ENCODE measurements around the gene AFAP1.

AFAP1 gene

DNA sequence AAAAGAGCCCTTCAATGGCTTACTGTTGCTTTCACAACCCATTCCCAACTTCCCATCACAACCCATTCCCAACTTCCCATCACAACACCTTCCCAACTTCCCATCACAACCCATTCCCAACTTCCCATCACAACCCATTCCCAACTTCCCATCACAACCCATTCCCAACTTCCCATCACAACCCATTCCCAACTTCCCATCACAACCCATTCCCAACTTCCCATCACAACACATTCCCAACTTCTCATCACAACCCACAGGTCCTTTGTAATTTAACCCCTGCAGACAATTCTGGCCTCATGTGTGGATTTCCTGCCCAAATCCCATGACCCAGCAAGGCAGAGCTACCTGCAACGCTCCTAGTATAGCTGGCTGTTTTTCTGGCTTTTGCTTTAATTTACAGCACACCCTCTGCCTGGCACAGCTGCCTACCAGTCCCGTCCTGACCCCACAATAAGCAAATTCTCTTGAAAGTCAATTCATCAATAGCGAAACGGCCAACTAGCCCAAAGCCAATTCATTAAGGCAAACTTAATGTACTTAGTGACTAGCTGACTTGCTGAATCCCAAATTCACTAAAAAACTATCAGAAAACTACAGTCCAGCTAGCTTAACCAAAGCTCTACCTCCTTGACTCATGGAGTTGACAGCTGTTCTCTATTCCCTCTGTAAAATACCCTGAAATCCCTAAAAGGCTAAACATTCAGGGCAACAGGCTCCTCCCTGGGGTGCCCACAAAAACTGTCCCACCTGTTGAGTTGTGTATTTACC, 75.6 kb downstream of the AFAP1 start:
- no peak for DNase-seq (ENCODE audit: low spot score)

DNA sequence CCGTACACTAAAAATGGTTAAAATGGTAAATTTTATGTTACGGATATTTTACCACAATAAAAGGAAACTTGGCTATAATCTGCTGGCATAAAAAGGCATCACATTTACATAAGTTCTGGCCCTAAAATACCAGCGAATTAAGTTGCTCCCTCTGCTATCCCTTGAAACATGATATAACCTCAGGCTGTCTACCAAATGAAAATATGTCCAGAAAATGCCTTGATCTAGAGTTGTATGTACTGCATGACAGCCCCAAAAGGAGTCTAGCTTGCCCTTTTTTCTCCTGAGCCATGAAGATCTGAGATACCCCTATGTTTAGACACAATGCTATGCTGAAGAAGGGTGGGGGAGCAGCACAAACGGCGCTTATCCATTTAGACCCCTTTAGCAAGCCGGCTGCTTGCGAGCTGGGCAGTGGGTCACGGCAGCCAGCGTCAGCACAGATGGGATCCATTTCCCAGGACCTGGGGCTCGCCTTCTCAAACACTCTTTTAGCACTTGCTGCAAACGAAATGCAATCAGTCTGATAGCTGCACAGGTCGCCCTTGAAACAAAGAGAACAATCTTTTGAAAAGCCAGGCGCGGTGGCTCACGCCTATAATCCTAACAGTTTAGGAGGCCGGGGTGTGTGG, 77.0 kb downstream of the AFAP1 start:
- no peak for DNase-seq (ENCODE audit: low spot score)

DNA sequence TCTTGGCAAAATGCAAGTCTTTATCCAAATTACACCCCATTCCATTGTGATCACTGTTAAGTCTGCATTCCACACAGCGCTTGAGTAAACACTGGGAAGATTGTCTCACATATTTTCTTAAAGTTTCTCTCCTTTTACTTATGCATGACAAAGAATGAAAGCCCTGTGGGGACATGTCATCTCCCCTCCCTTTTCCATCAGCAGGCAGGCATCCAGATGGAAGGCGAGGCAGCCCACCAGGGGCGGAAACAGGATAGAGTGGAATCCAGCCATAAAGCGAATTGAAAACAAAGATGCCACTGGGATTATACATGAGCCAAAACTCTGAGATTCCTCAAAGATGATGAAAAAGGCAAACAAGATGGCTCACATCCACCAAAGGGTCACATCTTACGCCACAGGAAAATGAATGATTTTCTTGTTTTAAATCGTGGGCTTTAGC, 78.2 kb downstream of the AFAP1 start:
- peak; percentile 3 for DNase-seq (ENCODE audit: low spot score)

DNA sequence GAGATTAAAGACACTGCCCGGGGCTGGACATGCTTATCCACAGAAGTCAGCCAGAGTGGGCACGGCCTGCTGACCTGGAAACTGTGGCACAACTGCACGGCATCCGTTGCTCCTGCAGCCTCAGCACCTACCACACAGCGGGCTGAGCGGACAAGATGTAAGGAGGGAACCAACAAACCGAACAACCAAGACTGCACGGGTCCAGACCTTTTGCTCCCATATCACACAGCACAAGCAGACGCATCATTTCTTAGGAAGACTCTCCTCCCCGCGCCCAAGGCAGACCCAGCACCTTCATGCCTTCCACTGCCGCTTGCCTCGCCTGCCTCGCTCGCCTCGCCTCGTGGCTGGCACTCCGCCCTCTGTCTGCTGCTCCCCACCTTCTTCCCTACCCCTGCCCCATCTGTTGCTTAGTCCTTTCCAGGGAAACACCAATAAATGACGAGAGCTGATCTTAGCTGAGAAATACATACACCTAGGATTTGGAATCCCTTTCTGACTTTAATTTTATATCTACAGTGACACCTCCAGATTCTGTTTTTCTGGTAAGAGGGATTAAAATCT, 79.0 kb downstream of the AFAP1 start:
- no peak for DNase-seq (ENCODE audit: low spot score)

DNA sequence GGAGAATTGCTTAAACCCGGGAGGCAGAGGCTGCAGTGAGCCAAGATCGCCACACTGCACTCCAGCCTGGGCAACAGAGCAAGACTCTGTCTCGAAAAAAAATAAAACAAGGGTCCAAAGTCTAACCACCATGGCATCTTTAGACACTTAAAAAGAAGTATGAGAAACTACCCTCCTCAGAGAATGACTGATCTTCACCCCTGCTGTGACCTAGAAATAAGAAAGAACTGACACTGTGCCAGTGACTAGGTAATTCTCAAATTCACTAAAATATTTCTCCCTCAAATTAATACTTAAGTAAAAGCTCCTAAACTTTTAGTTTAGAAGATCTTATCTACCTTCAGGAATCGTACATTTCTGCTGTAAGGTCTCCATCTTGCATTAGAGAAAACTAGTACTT, 80.3 kb downstream of the AFAP1 start:
- DNase-seq (ENCODE audit: low spot score), result no peak

DNA sequence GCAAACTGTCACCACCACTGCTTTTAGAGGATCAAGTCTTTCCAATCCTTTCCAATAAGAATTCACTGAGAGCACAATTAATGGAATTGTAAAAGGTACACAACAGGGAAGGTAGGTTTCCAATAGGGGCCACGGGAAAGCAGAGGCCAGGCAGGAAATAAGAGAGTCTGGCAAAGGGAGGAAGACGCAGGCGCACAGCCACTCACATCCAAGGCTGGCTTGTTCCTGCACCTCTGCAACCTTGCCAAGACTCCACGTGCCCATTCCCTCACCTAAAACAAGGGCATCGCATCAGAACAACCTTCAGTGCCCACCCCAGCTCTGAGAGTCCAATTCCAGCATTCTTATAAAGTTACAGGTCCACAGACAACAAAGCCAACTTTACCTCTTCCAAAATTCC, 81.2 kb downstream of the AFAP1 start:
- DNase-seq (ENCODE audit: low spot score), result no peak

DNA sequence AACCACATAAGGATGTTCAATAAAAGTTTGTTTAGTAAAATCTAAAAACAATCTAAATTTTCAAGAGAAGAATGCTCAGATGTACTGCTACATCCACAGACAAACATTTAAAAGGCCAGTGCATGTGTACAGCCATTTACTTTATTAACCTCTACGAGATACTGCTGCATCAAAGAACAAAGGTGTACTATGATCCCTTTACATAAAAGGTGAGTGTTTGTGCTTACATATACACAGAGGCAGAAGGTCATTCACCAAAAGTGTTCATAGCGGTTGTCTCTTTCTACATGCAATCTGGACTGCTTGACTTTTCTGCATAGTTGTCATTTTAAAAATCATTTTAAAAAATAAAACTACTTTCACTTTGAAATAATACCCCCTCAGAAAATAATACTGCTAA, 81.7 kb downstream of the AFAP1 start:
- no peak for DNase-seq (ENCODE audit: low spot score)

DNA sequence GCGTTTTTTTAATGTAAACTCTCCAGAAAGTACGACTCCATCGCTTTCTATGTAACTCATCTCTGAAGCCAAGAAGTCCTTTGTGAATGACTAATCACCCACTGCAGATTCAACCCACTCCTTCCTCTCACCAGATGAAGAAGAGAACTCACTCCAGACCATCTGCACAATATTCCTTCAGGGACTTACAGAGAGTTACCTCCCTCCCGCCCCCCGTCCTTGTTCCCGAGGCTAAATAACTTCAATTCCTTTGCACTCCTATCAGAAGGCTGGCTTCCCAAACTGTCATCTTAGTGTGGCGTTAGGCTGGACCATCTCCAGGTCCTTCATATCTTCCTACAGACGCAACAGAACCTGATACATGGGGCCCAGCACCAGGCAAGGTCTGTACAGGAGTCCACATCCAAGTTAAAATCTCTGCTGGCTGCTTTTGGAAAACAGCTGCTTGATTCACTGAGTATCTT, 82.4 kb downstream of the AFAP1 start:
- DNase-seq (ENCODE audit: low spot score), result peak; percentile 35

DNA sequence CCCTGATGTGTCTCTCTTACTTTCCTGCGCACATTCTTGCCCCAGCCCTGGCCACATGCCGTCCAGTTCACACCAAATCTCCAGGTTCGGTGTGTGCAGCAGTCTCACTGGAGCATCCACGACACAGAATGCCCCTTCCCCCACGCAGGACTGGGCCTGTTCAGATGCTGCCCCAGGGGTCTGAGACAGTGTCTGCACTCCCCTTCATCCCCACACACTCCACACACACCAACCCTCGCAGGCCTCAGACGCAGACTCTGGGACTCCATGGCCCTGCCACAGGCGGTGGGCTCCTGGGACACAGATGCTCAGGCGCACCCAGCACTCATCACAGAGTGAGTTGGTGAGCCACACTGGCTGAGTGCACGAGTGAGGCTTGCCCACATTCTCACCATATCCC, 83.9 kb downstream of the AFAP1 start:
- no peak for DNase-seq (ENCODE audit: low spot score)

DNA sequence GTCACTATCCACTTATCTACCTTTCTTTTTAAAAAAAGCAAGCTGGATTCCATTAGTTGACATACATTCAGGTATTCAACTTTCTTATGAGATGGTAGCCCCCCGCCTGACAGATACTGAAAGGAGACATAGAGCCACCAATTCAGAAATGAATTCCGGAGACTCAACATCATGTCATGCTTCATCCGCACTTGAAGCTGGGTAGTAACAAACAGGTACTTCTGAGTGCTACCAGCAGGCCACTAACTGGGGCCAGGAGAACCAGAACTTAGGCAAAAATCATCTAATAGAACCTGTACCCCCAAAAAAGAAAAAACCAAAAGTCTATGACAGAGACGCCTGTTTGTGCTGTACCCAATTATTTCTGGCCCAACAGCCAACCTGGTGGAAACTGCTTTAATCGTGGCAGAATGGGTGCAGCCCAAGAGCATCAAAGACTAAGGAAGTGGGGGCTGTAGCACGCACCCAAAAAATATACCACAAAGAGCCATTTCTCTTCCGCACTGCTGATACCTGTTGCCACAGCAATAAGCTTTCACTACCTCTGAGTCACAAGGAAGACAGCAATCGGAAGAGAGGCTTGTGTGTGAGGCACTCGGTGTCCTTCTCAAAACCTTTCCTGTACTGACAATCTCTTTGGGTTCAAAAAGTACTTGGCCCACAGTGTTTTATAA, 84.8 kb downstream of the AFAP1 start:
- no peak for DNase-seq (ENCODE audit: low spot score)

DNA sequence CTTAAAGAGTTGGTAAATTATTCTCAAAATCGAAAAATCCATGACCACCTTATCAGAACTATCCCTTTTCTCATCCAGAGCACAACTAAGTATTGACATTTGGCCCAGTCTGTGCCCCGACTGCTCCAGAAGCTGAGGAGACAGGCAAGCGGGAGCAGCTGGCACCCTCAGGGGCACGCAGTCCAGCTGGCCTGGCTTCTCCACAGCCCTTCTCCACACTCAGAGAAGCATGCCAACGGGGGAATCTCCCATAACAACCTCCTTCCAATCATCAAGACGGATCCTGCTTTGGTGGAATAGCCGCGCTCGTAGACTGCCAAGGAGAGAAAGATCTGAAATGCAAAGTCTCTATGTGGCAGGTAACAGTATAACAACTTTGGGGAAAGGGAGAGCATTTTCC, 85.4 kb downstream of the AFAP1 start:
- DNase-seq (ENCODE audit: low spot score), result no peak

DNA sequence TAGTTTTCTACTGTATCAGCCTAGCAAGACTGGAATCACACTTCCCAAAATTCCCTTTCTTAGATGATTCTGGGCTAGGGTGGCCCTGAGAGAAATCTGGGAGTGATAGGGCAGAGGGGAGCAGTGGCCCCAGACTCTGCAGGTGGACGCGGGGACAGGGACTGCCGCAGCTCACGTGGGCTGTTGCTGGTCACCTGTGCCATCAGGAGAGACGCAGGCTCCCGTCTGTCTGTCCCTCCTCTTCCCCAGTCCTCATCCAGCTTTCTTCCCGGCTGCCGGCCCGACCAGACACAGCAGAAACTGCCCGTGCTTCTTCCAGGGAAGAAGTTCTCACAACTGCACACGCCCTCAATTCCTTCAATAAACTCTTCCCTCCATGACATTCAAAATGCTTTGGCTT, 86.4 kb downstream of the AFAP1 start:
- DNase-seq (ENCODE audit: low spot score), result no peak

DNA sequence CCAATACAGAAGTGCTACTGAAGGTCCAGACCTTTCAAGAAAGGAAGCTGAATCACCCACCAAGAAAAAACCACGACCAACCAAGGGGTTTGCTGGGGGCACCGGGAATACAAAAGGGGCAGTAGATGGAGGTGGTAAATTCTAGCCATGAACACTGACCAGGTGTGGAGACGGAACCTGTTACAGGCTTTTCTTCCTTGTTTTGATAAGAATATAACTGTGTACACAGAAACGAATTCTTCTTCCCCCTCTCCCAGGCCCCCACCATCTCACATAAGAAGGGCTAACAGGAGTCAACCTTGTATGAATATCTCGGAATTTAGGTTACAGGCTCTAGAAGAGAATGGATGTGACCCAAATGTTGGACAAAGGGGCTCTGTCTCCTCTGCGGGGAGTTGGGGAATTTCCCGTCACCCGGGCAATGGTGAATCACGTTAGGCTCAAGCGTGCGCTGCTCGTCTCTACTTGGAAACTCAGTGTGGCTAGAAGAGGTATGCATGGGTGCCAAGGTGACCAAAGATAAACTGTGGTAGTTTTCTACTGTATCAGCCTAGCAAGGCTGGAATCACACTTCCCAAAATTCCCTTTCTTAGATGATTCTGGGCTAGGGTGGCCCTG, 87.0 kb downstream of the AFAP1 start:
- DNase-seq (ENCODE audit: low spot score), result peak; percentile 77

DNA sequence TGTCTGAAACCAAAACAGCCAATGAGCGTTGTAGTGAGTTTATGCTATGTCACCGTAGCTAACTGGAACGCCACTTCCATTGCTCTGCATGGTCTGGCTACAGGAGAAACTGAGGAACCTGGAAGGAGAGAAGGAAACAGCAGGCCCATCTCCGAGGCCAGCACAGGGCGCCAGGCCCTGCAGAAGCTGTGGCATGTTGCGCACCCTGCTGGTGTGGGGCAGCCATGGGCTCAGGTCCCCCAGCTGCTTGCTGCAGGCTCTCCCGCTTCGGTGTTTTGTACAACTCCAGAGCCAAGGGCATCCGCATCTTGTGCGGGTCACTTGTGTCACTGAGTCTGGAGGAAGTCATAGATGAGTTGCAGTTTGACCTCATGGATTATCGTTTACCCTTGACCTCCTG, 89.2 kb downstream of the AFAP1 start:
- no peak for DNase-seq (ENCODE audit: low spot score)

DNA sequence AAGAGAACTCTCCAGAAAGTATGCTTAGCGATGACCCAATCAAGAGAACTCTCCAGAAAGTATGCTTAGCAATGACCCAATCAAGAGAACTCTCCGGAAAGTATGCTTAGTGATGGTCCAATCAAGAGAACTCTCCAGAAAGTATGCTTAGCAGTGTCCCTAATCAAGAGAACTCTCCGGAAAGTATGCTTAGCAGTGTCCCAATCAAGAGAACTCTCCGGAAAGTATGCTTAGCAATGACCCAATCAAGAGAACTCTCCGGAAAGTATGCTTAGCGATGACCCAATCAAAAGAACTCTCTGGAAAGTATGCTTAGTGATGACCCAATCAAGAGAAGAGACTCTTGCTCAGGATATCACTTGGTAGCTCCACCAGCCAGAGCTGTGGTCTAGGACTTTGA, 92.5 kb downstream of the AFAP1 start:
- no peak for DNase-seq (ENCODE audit: low spot score)

DNA sequence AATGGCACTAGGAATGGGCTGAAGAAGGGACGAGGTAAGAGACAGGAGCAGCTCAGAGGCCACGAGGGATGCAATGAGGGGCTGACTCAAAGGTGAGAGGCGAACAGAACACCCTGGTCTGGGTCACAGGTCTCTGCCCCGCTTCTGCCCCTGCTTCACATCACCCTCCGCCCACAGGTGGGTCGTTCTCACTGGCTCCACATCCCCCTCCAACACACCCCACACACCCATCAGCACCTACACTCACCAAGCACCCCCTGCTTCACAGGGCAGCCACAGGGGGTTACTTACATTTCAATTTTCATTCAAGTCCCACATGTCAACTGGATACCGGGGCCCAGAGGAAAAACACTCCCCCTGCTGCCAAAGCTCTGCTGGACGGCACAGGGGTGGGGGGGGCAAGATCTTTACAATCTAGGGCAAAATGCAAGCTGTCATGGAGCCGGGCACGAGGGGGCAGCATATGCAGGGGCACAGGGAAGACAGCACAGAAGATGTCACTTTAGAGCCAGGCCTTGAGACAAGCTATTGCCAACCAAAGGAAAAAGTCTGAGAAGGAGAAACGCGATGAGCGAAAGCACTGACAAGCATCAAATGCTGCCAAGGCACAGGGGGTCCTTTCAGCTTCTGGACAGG, 94.0 kb downstream of the AFAP1 start:
- no peak for DNase-seq (ENCODE audit: low spot score)

DNA sequence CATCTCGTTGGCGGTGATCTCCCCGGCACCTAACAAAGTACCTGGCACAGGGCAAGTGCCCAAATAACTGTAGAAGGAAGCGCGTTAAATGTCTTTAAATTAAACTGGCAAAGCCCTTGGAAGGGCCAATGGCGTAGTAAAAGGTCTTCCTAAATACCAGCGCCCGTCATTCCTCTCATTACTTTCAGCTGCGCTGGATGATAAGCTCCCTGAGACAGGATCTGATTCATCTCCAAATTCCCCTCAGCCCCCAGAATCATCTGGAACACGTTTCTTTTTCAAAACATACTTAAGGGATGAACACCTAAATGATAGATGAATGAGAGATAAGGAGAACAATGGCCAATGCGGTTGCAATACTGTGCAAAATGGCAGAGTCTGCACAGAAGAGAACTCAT, 95.1 kb downstream of the AFAP1 start:
- DNase-seq (ENCODE audit: low spot score), result no peak

DNA sequence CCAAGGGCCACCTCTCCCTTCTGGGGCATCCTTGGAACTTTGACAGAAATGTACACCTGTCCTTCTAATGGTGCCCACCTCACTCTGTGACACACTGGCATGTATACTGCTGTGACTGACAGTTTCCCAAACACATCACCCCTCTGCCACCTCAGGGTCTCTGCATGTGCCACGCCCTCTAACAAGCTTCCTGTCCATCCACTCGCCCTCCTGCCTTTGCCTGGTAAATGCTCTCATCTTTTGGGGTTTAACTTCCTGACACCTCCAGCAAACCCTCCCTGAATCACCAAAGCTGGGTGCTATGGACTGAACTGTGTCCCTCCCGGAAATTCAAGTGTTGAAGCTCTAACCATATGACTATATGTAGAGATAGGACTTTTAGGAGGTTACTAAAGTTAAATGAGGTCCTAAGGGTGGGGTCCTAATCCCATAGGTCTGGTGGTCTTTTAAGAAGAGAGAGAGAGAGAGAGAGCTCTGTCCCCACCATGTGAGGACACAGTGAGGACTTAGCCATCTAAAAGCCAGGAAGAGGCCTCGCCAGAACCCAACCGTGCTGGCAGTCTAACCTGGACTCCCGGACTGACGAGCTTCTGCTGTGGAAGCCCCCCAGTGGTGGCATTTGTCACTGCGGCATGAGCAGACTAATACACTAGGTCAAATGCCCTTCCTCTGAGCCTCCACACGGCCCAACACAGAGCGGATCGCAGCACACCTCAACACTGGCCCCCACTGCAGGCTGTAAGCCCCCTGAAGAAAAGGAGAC, 95.6 kb downstream of the AFAP1 start:
- no peak for DNase-seq (ENCODE audit: low spot score)

DNA sequence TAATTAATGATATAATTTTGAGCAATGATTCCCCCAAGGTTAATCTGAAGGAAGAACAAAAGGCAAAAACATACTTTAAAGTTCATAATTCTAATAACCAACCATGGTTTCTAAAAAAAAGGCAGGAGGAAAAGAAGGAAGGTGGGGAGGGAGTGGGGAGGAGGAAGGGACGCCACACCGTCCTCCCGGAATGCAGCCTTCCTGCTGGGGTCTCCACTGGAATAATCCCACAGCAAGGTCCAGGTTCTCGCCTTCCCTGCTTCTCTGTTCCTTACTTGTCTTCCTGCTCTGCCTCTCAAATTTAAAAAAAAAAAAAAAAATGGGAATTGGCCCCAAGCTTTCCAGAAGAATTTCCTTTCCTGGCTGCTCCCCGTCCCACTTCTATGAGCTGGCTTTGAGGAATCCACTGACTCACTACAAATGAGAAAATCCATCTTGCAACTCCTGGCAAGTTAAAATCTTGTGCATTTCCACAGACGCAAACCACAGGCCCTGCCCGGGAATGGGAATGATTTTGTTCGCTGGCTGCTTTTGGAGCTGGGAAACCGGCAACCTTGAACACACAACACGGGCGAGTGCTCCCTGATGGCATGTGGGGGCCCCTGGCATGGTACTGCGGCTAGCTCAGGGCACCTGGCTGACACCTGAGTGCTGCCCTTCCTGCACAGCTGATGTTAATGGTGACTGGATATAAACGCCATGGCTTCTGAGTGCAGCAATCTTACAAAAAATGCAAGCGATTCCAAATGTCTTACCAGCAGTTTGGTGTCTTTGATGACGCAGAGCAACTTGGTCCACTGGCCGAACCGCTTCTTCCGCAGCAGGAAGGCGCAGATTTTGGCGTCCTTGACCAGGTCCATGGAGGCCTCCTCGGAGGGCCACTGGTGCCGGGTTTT, 97.0 kb downstream of the AFAP1 start:
- DNase-seq (ENCODE audit: low spot score), result no peak

DNA sequence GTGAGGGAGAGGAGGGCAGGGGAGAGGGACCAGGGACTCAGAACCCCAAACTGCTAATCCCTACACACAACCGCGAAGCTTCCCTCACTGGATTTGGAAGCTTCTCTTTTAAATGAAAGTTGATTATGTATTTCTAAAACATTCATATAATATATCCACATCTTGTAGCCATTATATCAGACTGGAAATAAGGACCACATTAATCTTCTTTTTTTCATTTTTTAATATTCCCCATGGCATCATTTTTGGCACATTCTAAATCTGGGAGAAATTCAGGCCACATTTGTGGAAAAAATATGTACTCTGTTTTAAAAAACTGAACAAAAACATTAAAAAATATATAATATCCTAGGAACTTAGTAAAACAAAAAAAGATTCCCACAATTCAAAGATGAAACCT, 97.8 kb downstream of the AFAP1 start:
- DNase-seq (ENCODE audit: low spot score), result no peak

Data from COLO829 (cell line).